LNCAP (cell line): ENCODE data around the gene FBXL20.

ENCODE experiments used
- TF ChIP-seq, protein P1 (sequence below): fragments of 450-650 bp; IDR thresholded peaks from 2 replicates; pipeline ENCODE4 v1.5.1; 2017; ENCODE audit warnings: mild to moderate bottlenecking

FBXL20 gene

DNA sequence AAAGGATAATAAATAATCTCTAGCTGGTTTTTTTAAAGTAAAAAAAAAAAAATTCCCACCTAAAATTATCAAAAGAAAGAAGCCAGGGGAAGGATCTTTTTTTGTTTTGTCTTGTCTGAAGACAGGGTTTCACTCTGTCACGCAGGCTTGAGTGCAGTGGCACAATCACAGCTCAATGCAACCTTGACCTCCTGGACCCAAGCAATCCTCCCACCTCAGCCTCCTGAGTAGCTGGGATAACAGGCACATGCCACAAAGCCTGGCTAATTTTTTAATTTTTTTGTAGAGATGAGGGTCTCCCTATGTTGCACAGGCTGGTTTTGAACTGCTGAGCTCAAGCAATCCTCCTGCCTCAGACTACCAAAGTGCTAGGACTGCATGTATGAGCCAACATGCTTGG, 97.2 kb downstream of the FBXL20 start:
- TF ChIP-seq, protein P1, sequence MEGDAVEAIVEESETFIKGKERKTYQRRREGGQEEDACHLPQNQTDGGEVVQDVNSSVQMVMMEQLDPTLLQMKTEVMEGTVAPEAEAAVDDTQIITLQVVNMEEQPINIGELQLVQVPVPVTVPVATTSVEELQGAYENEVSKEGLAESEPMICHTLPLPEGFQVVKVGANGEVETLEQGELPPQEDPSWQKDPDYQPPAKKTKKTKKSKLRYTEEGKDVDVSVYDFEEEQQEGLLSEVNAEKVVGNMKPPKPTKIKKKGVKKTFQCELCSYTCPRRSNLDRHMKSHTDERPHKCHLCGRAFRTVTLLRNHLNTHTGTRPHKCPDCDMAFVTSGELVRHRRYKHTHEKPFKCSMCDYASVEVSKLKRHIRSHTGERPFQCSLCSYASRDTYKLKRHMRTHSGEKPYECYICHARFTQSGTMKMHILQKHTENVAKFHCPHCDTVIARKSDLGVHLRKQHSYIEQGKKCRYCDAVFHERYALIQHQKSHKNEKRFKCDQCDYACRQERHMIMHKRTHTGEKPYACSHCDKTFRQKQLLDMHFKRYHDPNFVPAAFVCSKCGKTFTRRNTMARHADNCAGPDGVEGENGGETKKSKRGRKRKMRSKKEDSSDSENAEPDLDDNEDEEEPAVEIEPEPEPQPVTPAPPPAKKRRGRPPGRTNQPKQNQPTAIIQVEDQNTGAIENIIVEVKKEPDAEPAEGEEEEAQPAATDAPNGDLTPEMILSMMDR: no peak

- TF ChIP-seq, protein P1: no peak
Observed at GRCh38 chr17:39294060-39294459, 107.4 kb downstream of the FBXL20 start.

GRCh38 chr17:39284685-39285084, 116.7 kb downstream of the FBXL20 start:
- TF ChIP-seq, protein P1: no peak

DNA sequence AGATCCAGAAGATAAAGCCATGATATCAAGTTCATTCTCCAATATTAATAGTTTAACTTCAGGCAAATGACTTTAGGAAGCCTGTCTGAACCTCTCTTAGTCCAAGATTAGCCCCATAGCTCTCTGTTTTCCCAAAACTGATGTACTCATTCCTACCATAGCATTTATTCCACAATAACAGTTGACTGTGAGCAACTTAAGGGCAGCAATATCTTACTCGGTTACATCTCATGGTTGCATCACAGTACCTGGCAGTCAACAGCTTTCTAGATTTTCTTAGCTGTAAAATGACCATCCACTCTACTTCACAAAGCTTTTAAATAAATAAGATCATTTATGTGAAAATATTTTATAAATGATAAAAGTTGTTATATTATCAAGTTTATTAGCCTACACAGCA, 117.5 kb downstream of the FBXL20 start:
- TF ChIP-seq, protein P1: no peak

- TF ChIP-seq, protein P1: no peak
Observed at GRCh38 chr17:39283098-39283497, 118.3 kb downstream of the FBXL20 start.

- TF ChIP-seq, protein P1: no peak
Observed at GRCh38 chr17:39281806-39282205, 119.6 kb downstream of the FBXL20 start.

DNA sequence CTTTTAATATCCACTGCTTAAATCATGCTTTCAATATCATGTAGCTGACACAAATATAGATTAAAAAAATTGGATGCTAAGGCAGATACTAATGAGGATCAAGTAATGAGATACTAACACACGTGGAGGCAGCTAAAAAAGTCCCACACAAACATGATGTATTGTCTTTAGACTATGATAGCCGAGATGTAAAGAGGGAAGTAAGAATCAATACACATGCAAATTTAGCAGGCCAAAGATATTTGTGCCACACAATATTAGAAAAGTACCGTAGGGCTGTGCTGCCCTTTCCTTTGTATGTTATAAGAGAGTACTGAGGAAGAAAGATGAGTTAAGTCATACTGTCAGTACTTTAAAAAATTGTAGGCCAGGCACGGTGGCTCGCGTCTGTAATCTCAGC, 124.3 kb downstream of the FBXL20 start:
- TF ChIP-seq, protein P1: no peak

- TF ChIP-seq, protein P1: no peak
Observed at GRCh38 chr17:39276113-39276512, 125.3 kb downstream of the FBXL20 start.
